GM12872 (cell line): ENCODE measurements around the gene TAAR9.

Experiments
- TF ChIP-seq, protein P1 (sequence below): IDR thresholded peaks from 3 replicates; pipeline ENCODE4 v1.5.1; 2011; ENCODE audit warnings: low read depth, mild to moderate bottlenecking, low read length, moderate library complexity; ENCODE audit not compliant: insufficient read depth

Gene TAAR9, protein sequence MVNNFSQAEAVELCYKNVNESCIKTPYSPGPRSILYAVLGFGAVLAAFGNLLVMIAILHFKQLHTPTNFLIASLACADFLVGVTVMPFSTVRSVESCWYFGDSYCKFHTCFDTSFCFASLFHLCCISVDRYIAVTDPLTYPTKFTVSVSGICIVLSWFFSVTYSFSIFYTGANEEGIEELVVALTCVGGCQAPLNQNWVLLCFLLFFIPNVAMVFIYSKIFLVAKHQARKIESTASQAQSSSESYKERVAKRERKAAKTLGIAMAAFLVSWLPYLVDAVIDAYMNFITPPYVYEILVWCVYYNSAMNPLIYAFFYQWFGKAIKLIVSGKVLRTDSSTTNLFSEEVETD

DNA sequence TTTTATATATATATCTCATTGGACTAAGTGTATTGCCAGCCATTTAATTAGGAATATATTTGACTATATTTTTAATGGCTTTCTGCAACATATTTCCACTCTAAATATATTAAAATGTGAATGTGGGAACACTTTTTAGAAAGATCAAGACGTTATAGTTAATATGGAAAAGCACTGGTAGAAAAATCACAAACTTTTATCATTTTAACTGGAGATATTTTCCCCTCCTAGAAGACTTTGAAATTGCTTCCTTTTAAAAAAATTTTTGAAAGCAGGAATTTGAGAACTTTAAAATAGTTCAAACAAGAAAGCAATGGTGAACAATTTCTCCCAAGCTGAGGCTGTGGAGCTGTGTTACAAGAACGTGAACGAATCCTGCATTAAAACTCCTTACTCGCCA lies at the start of gene TAAR9:
TAAR9 (plus strand) TSS at position 301 of the 400 bp plus-strand sequence; CDS start at position 314, 13 bp downstream.
- TF ChIP-seq, protein P1, sequence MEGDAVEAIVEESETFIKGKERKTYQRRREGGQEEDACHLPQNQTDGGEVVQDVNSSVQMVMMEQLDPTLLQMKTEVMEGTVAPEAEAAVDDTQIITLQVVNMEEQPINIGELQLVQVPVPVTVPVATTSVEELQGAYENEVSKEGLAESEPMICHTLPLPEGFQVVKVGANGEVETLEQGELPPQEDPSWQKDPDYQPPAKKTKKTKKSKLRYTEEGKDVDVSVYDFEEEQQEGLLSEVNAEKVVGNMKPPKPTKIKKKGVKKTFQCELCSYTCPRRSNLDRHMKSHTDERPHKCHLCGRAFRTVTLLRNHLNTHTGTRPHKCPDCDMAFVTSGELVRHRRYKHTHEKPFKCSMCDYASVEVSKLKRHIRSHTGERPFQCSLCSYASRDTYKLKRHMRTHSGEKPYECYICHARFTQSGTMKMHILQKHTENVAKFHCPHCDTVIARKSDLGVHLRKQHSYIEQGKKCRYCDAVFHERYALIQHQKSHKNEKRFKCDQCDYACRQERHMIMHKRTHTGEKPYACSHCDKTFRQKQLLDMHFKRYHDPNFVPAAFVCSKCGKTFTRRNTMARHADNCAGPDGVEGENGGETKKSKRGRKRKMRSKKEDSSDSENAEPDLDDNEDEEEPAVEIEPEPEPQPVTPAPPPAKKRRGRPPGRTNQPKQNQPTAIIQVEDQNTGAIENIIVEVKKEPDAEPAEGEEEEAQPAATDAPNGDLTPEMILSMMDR = no peak

DNA sequence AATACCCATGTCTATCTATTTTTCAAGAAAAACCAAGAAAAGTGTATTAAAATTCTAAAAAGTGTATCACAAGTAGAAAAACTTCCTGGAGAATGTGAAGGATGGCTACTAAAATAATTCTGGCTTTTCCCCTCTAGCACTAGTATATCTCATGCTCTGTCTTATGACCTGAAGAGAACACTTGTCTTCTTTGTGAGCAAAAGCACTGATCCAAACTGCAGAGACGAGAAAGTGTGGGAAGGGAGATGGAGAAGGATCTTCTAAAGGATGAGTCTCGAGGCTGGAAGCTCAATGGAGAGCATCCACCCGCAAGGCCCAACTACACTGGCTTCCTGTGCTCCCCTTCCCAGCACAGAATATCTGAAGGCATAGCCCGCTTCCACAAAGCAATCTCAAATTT lies 48.7 kb upstream of the TAAR9 start:
- TF ChIP-seq, protein P1 = no peak

DNA sequence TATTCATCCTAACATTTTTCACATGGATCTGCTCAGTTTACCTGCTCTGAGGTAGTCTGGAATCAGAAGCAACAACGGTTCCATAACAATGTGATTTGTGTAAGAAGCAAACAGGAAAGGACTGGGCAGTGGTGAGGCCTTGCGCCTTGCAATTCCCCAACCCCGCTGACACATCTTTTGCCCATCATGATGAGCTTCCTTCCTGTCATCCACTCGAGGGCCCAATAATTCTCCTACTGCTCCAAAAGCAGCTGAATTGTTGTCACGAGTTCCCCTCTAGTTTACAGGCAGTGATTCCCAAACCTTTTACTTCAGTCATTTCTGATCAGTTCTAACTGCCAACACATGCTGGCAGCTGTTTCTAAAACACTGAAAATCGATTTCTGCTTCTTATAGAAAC lies 48.1 kb upstream of the TAAR9 start:
- TF ChIP-seq, protein P1 = no peak

DNA sequence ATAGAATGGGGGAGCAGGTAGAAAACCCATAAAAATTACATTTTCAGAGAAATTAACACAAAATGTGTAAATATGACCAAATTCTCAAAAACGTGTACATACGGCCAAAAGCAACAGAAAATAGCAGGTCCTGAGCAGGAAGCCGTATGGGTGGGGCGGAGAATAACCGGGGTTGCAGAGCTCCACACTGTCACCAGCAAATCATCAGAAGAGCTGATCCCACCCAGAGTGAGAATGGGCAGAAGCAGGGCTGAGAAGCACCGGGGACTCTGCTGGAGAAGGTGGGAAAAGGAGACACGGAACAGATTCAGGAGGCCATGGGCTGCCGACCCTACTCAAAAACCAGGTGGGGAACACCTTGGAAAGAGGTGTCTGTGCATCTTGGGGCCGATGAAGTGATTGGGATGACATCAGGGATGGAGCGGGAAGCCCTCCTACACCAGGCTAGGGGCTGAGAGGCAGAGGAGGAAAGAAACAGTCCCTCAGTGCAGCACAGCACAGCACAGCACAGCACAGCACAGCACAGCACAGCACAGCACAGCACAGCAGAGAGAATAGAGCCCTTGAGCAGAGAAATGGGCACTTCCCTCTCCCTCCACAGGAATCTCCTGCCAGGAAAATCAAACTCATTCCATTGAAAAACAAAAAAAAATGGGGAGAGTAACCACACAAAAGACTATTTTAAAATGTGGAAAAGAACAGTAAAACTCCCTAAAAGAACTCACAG lies 47.4 kb upstream of the TAAR9 start:
- TF ChIP-seq, protein P1 = no peak

DNA sequence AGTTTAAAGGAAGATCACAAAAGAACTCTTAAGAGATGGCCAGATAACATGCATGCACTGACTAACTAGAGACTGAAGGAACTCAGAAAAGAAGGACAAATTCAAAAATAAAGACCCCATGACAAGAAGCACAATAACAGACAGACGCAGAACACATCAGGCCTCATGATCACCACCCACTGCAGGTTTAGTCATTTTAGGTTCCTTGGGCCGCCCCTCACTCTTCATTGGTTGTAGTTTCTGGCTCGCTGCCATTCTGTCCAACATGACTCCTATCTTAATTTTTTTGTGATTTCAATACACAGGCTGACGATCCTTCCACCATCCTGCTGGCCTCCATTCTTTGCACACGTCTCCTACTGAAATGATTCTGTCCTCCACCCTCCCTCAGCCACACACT lies 46.8 kb upstream of the TAAR9 start:
- TF ChIP-seq, protein P1 = no peak

DNA sequence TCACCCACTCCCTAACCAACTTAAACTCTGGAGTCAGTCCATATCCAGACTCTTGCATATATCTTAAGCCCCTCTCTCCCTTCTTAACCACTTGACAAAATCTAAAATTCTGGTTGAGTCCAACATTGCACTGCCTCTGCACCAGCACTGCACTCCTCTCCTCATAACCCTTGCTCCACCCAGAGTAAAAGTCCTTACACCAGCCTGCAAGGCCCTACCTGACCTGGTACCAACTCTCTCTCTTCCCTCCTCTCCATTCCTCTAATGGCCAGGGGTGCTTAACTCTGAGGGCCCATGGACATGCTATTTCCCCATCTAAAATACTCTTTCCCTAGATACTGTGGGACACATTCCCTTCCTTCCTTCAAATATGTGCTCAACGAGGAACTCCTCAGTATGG lies 46.2 kb upstream of the TAAR9 start:
- TF ChIP-seq, protein P1 = no peak

DNA sequence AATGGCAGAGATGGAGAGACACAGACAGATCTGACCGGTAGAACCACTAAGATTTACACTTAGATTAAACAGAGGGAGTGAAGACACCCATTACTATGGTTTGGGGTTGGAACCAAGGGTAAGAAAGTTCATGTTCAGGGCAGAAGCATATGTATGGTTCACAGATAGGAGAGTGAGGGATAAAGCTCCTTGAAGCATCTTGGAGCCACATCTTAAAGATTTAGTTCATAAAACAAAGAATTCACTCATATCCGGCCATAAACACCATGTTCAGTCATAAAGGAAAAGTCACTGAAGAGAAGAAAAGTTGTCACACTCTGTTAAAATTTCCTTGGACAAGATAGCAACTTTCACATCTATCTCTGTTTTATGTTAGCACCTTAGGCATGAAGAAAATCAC lies 43.1 kb upstream of the TAAR9 start:
- TF ChIP-seq, protein P1 = no peak
